Activated CD4-positive, alpha-beta T cell treated with anti-CD3 and anti-CD28 coated beads, Interleukin-2, amount 10 ng/mL, durations not matched to agents 24 days and 14 days (primary cell): ENCODE measurements around the gene RGN. TPM values are rescaled to one million over a fixed set of nuclear protein-coding genes. Genes with fewer than 3 reads are reported as not detected.

Source experiments
- DNase-seq: peaks from one replicate; pipeline ENCODE4 v3.0.0; 2022
- H3K27ac Mint-ChIP-seq: one replicate; pipeline ENCODE4 v1.8.0; 2022; ENCODE audit warnings: mild to moderate bottlenecking, mixed read lengths
- H3K27me3 Mint-ChIP-seq: one replicate; pipeline ENCODE4 v1.8.0; 2022; ENCODE audit warnings: mixed read lengths
- H3K36me3 Mint-ChIP-seq: one replicate; pipeline ENCODE4 v1.8.0; 2022; ENCODE audit warnings: low read depth, mild to moderate bottlenecking, mixed read lengths
- H3K4me1 Mint-ChIP-seq: one replicate; pipeline ENCODE4 v1.8.0; 2021; ENCODE audit warnings: mixed read lengths
- H3K4me3 Mint-ChIP-seq: one replicate; pipeline ENCODE4 v1.8.0; 2022; ENCODE audit warnings: mild to moderate bottlenecking, moderate library complexity, mixed read lengths
- H3K9me3 Mint-ChIP-seq: one replicate; pipeline ENCODE4 v1.8.0; 2021; ENCODE audit warnings: mixed read lengths
- intact Hi-C: fragments of 100-400 bp; cut with micrococcal nuclease; formaldehyde crosslinking; loops from one replicate; pipeline ENCODE4 v1.15.1; 2023
- total RNA-seq: library from RNA; stranded (reverse); gene quantifications from 2 replicates; pipeline ENCODE4 v1.2.3, GENCODE V29; 2022

RGN gene
- total RNA-seq, result not detected in 2 replicates

DNA sequence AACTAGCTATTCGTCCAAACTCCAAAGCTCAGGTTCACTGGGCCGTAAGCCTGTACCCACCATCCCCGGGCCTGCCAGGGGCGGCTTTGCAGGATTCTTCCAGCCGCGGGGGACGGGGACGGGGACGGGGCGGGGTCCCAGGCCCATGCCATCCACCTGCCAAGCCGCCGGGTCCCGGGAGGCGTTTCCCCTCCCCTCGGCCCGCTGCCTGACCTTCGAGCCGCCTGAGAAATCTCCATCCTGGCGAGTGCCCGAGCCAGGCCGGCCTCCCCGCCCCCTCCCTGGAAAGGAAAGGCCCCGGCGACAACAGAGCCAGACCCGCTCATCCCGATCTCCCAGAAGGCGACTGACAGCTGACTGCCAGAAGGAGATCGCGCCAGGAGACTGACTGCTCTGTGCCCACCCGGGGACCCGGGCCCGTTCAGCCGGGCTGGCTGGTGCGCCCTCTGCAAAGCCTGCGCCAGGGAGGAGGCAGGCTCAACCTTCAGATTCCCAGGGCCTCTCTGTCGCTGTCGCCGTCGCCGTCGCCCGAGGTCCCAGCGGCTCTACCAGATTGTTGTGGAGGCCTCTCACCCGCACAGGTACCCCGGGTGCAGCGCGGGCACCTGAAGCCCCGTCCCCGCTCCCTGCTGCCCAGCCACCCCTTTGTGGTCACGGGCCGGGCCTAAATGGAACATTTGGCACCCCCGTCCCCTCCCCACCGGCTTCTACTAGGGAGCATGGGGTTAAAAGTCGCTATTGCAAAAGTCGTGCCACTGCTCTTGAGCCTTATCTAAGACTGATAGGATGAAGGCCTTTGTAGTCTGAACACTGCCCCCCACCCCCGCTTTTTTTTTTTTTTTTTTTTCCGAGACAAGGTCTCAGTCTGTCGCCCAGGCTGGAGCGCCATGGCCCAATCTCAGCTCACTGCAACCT lies at the start of gene RGN:
Gene RGN, plus strand, starts transcription at position 315 of the 915 bp plus-strand sequence. CDS start 2,702 bp downstream, outside the sequence.
- Mint-ChIP-seq H3K4me3 (no peak within 1 kb of the TSS), H3K9me3 (no peaks in the 10 kb centered on the region), H3K27ac (no peak within 1 kb of the TSS)

GRCh38 chrX:47030339-47030738 lies 47.9 kb upstream of the RGN start:
- H3K9me3 Mint-ChIP-seq, result no peaks in the 10 kb centered on the region
- DNase-seq, result peak; percentile 67
- no peaks in the 10 kb centered on the region for H3K27me3 Mint-ChIP-seq
- H3K4me1 Mint-ChIP-seq, result no peaks in the 10 kb centered on the region
- no peaks in the 10 kb centered on the region for H3K36me3 Mint-ChIP-seq
- no peak overlapping the region for H3K4me3 Mint-ChIP-seq
- intact Hi-C loops, result loop anchor here (2.0 to 10.0 kb wide), 3 partner anchors 128 to 272 kb away; partner anchors contain the start of gene SLC9A7
- H3K27ac Mint-ChIP-seq, result no peak overlapping the region

More for the DNA sequence above, at the start of gene RGN:
- intact Hi-C loops, result no loop called here
- Mint-ChIP-seq H3K4me1 (no peaks in the 10 kb centered on the region), H3K27me3 (no peaks in the 10 kb centered on the region), H3K36me3 (no peaks in the 10 kb centered on the region)
- no peak for DNase-seq

GRCh38 chrX:47047989-47048388 lies 30.3 kb upstream of the RGN start:
- H3K36me3 Mint-ChIP-seq, result no peaks in the 10 kb centered on the region
- H3K27ac Mint-ChIP-seq, result no peak overlapping the region
- DNase-seq, result no peak
- peaks cover 5% of the 10 kb centered on the region for H3K9me3 Mint-ChIP-seq
- H3K27me3 Mint-ChIP-seq, result peaks cover 6% of the 10 kb centered on the region
- intact Hi-C loops, result no loop called here
- H3K4me3 Mint-ChIP-seq, result no peak overlapping the region
- no peaks in the 10 kb centered on the region for H3K4me1 Mint-ChIP-seq

GRCh38 chrX:47059142-47059874 lies 18.9 kb upstream of the RGN start:
- intact Hi-C loops, result no loop called here
- no peaks in the 10 kb centered on the region for H3K9me3 Mint-ChIP-seq
- no peak for DNase-seq
- no peaks in the 10 kb centered on the region for H3K36me3 Mint-ChIP-seq
- H3K4me1 Mint-ChIP-seq, result no peaks in the 10 kb centered on the region
- H3K27ac Mint-ChIP-seq, result no peak overlapping the region
- H3K4me3 Mint-ChIP-seq, result no peak overlapping the region
- no peaks in the 10 kb centered on the region for H3K27me3 Mint-ChIP-seq

- Mint-ChIP-seq H3K27me3 (no peaks in the 10 kb centered on the region), H3K27ac (no peak overlapping the region), H3K4me1 (no peaks in the 10 kb centered on the region), H3K4me3 (no peak overlapping the region), H3K36me3 (no peaks in the 10 kb centered on the region), H3K9me3 (no peaks in the 10 kb centered on the region)
- intact Hi-C loops, result no loop called here
- DNase-seq, result no peak
Measured at GRCh38 chrX:47060708-47061107, 17.5 kb upstream of the RGN start.

DNA sequence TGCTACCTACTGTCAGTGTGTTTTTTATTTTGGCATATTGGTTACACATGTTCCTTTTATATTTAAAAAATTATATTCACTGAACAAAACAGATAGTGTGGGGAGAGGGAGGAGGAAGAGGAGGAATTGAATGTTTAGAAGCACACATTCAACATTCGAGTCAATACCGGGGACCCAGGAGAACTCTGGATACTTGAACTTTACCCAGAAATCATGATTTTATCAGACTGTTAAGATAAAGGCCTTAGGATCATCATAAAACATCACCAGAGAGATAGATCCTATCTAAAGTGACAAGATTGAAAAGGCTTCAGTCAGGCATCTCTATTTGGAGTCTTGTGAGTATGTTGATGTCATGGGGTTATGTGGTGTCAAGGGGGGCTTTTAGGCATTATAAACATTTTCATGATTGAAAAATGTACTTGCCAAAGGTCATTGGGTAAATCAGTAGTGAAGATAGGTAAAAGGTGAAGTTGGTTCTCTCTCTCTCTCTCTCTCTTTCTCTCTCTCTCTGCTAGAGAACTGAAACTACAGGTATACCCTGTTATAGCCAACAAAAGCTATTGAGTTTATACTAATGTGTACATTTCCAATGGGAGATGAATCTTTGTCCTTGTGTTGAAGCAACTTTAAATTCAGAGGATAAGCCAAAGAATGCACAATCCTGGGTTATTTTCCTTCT lies 16.9 kb upstream of the RGN start:
- Mint-ChIP-seq H3K9me3 (no peaks in the 10 kb centered on the region), H3K27me3 (no peaks in the 10 kb centered on the region), H3K27ac (no peak overlapping the region), H3K4me1 (no peaks in the 10 kb centered on the region), H3K36me3 (no peaks in the 10 kb centered on the region), H3K4me3 (no peak overlapping the region)
- intact Hi-C loops, result no loop called here
- no peak for DNase-seq

DNA sequence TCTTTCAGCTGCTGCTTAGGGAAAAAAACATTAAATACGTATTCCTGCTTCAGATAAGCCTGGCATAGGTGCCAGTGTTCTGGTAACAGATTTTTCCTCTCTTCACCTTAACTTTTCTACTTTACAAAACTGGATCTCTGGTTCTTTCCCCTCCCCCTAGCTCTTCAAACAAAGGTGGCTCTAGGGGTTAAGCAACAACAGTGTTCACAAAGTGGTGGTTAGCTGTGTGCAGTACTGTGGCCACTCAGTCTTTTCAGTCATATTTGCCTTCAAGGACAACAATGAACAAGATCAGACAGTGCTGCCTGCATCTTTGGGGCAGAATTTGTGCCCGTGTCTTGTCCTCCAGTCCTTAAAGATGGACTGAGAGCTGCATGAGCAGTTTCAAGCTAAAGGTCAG lies 15.1 kb upstream of the RGN start:
- Mint-ChIP-seq H3K27me3 (no peaks in the 10 kb centered on the region), H3K4me3 (no peak overlapping the region), H3K4me1 (no peaks in the 10 kb centered on the region), H3K9me3 (no peaks in the 10 kb centered on the region), H3K36me3 (no peaks in the 10 kb centered on the region), H3K27ac (no peak overlapping the region)
- intact Hi-C loops, result no loop called here
- no peak for DNase-seq

- H3K4me1 Mint-ChIP-seq, result no peaks in the 10 kb centered on the region
- intact Hi-C loops, result no loop called here
Measured at GRCh38 chrX:47068214-47068613, 10.0 kb upstream of the RGN start.

GRCh38 chrX:47068720-47069119 lies 9.5 kb upstream of the RGN start:
- peaks cover 2% of the 10 kb centered on the region for H3K27me3 Mint-ChIP-seq
- intact Hi-C loops, result no loop called here
- H3K4me3 Mint-ChIP-seq, result no peak overlapping the region
- no peaks in the 10 kb centered on the region for H3K9me3 Mint-ChIP-seq
- DNase-seq, result no peak
- no peak overlapping the region for H3K27ac Mint-ChIP-seq
- H3K4me1 Mint-ChIP-seq, result no peaks in the 10 kb centered on the region
- no peaks in the 10 kb centered on the region for H3K36me3 Mint-ChIP-seq

More at GRCh38 chrX:47068214-47068613, 10.0 kb upstream of the RGN start:
- Mint-ChIP-seq H3K4me3 (no peak overlapping the region), H3K27ac (no peak overlapping the region), H3K9me3 (no peaks in the 10 kb centered on the region), H3K27me3 (peaks cover 2% of the 10 kb centered on the region), H3K36me3 (no peaks in the 10 kb centered on the region)
- DNase-seq, result no peak

DNA sequence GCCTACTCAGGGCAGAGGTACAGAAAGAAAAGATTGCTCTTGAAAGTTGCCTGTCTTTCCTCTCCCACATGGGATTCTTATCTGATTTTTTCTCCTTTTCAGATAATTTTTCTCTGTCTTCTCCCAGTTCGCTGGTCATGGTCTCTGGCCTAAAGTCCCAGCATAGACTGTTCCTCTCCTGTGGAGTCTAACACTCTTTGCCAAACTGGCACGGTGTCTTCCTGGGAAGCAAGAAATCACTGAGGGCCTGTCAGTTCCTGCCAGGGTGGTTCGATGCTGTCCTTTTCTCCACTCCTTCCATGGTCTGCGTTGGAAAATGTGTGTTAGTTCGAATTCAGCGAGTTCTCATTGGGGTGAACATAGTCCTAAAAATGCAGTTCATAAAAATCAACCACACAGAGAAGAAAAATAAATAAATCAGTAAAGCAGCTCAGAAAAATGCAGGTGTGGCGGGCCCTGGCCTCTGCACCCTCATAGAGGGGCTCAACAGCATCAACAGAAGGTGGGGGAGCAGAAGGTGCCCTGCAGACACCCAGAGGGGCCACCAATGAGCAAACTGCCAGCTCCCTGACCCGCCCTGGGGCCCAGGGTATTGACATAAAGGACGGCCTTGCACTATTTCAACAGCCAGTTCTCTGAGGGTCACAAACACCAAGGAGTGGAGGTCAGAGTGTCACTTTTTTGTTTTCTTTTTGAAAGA lies 2.1 kb downstream of the RGN start:
- Mint-ChIP-seq H3K27ac (no peak overlapping the region), H3K4me1 (no peaks in the 10 kb centered on the region), H3K9me3 (no peaks in the 10 kb centered on the region), H3K36me3 (no peaks in the 10 kb centered on the region), H3K4me3 (no peak overlapping the region), H3K27me3 (no peaks in the 10 kb centered on the region)
- intact Hi-C loops, result no loop called here
- DNase-seq, result no peak

DNA sequence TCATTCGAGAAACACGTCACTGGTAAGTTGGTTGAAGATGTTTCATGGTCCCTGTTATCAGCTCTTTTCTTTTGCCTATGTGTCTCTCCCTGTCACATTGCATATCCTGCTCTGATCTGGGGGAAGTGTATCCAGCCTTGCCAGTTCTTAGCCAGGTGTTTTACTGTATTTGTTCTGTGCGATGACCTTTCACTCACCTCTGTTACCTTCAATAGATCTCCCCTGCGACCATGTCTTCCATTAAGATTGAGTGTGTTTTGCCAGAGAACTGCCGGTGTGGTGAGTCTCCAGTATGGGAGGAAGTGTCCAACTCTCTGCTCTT lies 2.6 kb downstream of the RGN start:
- no peaks in the 10 kb centered on the region for H3K27me3 Mint-ChIP-seq
- no peaks in the 10 kb centered on the region for H3K36me3 Mint-ChIP-seq
- no peak for DNase-seq
- no peaks in the 10 kb centered on the region for H3K9me3 Mint-ChIP-seq
- intact Hi-C loops, result no loop called here
- H3K4me1 Mint-ChIP-seq, result no peaks in the 10 kb centered on the region
- no peak overlapping the region for H3K27ac Mint-ChIP-seq
- no peak overlapping the region for H3K4me3 Mint-ChIP-seq

DNA sequence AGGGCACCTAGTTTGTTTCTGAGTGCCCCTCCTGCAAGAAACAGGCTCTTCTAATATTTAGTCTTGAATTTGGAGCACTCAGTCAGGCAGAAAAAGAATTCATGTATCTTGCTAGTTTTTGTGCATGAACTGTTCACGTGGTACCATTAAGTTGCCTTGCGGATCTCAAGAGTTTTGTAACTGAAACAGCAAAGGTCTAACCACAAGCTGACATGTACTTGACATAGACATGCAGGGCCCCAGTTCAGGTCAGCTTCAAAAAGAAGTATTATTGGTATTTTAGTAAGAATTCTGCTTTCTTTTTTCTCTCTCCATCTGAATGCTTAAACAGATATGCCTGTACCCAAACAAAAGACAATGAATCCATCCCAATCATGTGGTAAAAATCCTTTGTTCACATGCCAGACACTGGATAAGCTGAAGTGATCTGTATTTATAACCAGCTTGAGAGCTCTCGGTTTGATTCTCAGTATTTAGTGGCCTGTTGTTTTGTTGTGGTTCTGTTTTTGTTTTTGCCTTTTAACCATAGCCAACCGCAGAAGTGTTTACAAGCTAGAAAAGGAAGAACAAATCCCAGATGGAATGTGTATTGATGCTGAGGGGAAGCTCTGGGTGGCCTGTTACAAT lies 13.0 kb downstream of the RGN start:
- intact Hi-C loops, result no loop called here
- H3K9me3 Mint-ChIP-seq, result no peaks in the 10 kb centered on the region
- H3K4me1 Mint-ChIP-seq, result peaks cover 2% of the 10 kb centered on the region
- DNase-seq, result no peak
- no peaks in the 10 kb centered on the region for H3K36me3 Mint-ChIP-seq
- H3K27ac Mint-ChIP-seq, result no peak overlapping the region
- H3K4me3 Mint-ChIP-seq, result no peak overlapping the region
- no peaks in the 10 kb centered on the region for H3K27me3 Mint-ChIP-seq

DNA sequence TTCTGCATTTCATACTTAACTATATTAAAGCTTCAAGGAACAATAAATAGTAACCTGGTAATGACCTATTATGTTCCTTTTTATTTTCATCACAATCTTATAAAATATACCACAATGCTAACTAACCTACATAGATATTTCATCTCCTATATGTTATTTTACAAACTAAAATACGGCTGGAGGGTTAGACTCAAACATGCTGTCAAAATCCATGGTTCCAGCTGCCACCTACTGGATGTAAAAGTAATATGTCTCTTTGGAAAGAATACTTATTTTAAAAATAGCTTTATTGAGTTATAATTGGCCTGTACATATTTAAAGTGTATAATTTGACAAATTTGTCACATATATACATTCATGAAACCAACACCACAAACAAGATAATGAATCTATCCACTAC lies 15.0 kb downstream of the RGN start:
- no peak overlapping the region for H3K27ac Mint-ChIP-seq
- intact Hi-C loops, result loop anchor here (2.0 kb wide), 1 partner anchor 190 kb away; no protein-coding TSS in a partner anchor
- H3K9me3 Mint-ChIP-seq, result no peaks in the 10 kb centered on the region
- H3K27me3 Mint-ChIP-seq, result no peaks in the 10 kb centered on the region
- H3K4me3 Mint-ChIP-seq, result no peak overlapping the region
- H3K4me1 Mint-ChIP-seq, result peaks cover 2% of the 10 kb centered on the region
- DNase-seq, result no peak
- no peaks in the 10 kb centered on the region for H3K36me3 Mint-ChIP-seq
